ENCODE measurements around the gene NRN1L.
"Not testable (repeated sequence)": the region's sequence is repeated elsewhere in the genome, so short reads cannot be mapped to it uniquely, and the experiment has no call there.

NRN1L gene

DNA sequence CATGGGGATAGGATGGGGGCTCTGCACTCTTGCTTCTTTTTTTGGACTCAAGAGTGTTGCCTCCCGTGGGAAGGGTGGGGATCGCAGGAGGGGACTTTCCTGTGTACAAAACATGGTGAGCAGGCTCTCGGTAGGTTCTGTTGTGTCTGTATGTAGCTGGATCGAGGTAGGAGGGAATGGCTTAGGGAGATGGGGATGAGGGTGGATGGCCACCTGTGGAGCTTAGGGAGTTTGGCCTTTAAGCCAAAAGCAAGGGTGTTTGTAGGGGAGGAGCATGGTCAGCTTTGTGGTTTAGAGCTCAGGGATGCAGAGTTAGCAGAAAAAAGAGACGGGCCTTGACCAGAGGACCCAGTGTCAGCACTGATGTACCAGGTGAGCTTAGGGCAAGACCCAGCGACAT is 22.8 kb upstream of the NRN1L start:
- DNase-seq (ENCODE audit: low read depth) = no peak

DNA sequence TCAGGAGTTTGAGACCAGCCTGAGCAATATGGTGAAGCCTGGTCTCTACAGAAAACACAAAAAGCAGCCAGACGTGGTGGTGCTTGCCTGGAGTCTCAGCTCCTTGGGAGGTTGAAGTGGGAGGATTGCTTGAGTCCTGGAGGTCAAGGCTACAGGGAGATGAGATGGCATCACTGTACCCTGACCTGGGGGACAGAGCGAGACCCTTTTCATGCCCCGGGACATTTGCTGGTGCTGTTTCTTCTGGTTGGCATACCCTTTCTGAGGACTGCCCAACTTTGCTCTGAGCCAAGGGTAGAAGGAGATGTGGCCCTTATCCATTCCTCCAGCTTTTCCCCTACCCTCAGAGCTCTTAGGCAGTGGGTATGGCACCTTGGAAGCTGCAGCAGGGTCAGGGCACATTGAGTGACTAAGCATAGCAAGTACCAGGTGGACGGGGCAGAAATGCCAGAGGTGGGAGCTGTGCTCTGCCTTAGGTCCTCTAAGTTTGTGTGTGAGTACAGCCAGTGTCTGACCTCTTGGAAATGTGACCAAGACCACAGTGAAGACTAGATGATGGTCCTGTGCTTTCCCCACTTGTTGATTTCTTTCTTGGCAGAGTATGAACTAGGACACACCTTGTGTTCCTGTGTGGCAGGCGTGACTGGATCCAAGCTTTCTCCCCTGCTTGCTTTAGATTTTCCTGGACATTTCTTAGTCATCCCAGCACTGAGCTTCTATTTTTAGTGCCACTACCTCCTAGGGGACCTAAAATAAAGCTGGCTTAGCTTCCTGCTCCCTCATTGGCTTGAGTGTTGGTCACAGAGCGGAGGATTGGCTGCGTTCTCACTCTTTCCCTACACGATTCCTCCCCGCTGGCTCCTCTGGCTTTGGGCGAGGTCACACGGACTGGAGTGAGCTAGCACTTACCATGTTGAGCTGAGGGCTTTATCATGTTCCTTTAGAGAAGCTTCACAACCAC is 21.8 kb upstream of the NRN1L start:
- no peak for DNase-seq (ENCODE audit: low read depth)

GRCh38 chr16:67864044-67864443 is 20.6 kb upstream of the NRN1L start:
- DNase-seq (ENCODE audit: low read depth) = not testable (repeated sequence)

GRCh38 chr16:67864594-67864993 is 20.1 kb upstream of the NRN1L start:
- no peak for DNase-seq (ENCODE audit: low read depth)

- DNase-seq (ENCODE audit: low read depth) = no peak
Measured at GRCh38 chr16:67865318-67865717, 19.4 kb upstream of the NRN1L start.

DNA sequence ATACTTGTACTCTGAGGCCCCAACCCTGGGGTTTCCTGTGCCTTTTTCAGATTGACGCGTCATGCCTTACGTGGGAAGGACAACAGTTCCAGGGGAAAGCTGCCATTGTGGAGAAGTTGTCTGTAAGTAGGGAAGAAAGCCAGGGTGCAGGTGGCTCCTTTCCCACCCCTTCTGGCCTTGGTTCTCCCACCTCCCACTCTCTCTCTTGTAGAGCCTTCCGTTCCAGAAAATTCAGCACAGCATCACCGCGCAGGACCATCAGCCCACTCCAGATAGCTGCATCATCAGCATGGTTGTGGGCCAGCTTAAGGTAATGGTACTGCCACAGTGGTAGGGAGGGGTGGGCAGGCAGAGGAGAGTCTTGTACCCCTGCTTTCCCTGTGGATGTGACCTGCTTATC is 16.4 kb upstream of the NRN1L start:
- no peak for DNase-seq (ENCODE audit: low read depth)

- DNase-seq (ENCODE audit: low read depth) = no peak
Measured at GRCh38 chr16:67869653-67870052, 15.0 kb upstream of the NRN1L start.

GRCh38 chr16:67871256-67871655 is 13.4 kb upstream of the NRN1L start:
- no peak for DNase-seq (ENCODE audit: low read depth)

- DNase-seq (ENCODE audit: low read depth) = no peak
Measured at GRCh38 chr16:67872131-67872630, 12.5 kb upstream of the NRN1L start.

GRCh38 chr16:67872631-67873434 is 11.9 kb upstream of the NRN1L start, which contains the start of gene EDC4:
EDC4 (plus strand) TSS chr16:67873052; CDS start chr16:67873262, 210 bp downstream.
- DNase-seq (ENCODE audit: low read depth) = no peak

- no peak for DNase-seq (ENCODE audit: low read depth)
Measured at GRCh38 chr16:67873435-67874370, 11.0 kb upstream of the NRN1L start.

- no peak for DNase-seq (ENCODE audit: low read depth)
Measured at GRCh38 chr16:67874372-67874771, 10.3 kb upstream of the NRN1L start.

DNA sequence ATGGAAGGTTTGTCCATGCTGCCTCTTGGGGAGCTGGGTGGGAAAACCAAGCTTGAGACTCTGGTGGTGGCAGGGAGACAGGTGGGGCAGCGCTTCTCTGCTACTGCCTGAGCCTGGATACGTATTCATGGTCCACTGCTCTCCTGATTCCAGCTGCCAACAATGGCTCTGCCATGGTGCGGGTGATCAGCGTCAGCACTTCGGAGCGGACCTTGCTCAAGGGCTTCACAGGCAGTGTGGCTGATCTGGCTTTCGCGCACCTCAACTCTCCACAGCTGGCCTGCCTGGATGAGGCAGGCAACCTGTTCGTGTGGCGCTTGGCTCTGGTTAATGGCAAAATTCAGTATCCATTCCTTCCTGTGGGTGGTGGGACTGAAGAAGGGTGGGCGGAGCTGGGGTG is 7.6 kb upstream of the NRN1L start:
- no peak for DNase-seq (ENCODE audit: low read depth)

- no peak for DNase-seq (ENCODE audit: low read depth)
Measured at GRCh38 chr16:67878232-67878631, 6.5 kb upstream of the NRN1L start.

DNA sequence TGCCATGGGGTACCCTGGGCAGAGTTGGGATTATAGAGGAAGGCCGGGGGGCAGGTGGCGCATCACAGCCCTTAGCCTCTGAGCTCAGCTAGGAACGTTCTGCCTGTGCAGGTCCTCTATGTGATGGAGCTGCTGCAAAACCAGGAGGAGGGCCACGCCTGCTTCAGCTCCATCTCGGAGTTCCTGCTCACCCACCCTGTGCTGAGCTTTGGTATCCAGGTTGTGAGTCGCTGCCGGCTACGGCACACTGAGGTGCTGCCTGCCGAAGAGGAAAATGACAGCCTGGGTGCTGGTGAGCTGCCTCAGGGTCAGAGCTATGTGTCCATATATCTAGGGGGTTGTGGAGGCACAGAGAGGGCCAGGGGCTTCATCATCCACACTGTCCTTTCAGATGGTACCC is 5.8 kb upstream of the NRN1L start:
- DNase-seq (ENCODE audit: low read depth) = no peak

DNA sequence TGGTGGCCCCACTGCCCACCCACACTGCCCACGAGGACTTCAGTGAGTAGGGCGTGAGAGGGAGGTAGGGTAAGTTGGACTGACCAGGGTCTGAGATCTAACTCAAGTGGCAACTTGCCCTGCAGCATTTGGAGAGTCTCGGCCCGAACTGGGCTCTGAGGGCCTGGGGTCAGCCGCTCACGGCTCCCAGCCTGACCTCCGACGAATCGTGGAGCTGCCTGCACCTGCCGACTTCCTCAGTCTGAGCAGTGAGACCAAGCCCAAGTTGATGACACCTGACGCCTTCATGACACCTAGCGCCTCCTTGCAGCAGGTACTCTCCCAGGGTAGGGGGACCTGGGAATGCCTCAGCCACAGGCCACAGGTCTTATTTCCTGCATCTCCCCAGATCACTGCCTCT is 5.2 kb upstream of the NRN1L start:
- DNase-seq (ENCODE audit: low read depth) = no peak

- no peak for DNase-seq (ENCODE audit: low read depth)
Measured at GRCh38 chr16:67879936-67880335, 4.7 kb upstream of the NRN1L start.

GRCh38 chr16:67880584-67880983 is 4.1 kb upstream of the NRN1L start:
- DNase-seq (ENCODE audit: low read depth) = no peak

- no peak for DNase-seq (ENCODE audit: low read depth)
Measured at GRCh38 chr16:67881621-67882161, 3.0 kb upstream of the NRN1L start.

DNA sequence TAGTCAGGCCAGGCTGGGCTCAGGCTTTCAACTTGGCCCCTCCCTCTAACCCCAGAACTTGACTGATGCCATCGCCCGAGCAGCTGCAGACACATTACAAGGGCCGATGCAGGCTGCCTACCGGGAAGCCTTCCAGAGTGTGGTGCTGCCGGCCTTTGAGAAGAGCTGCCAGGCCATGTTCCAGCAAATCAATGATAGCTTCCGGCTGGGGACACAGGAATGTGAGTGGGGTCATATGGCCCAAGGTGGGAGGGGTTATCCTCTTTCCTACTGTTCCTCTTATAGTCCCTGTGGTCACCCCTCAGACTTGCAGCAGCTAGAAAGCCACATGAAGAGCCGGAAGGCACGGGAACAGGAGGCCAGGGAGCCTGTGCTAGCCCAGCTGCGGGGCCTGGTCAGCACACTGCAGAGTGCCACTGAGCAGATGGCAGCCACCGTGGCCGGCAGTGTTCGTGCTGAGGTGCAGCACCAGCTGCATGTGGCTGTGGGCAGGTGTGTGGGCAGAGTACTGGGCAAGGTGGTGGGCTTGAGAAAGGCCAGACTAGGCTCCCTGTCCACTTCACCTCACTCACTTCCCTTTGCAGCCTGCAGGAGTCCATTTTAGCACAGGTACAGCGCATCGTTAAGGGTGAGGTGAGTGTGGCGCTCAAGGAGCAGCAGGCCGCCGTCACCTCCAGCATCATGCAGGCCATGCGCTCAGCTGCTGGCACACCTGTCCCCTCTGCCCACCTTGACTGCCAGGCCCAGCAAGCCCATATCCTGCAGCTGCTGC is 2.1 kb upstream of the NRN1L start:
- DNase-seq (ENCODE audit: low read depth) = no peak

Measured in GM04503 (cell line).